WTC11 (cell line): Measurements from ENCODE around the gene EXPH5.

Experiments used
- TF ChIP-seq, protein P1 (sequence below): sonication (generic); formaldehyde crosslinking; IDR thresholded peaks from 2 replicates; pipeline ENCODE4 v1.8.1; 2022; ENCODE audit warnings: mild to moderate bottlenecking, moderate library complexity, missing genetic modification reagents
- TF ChIP-seq, protein P2 (sequence below): fragments of 200-600 bp; IDR thresholded peaks from 2 replicates; pipeline ENCODE4 v1.8.0; 2022; ENCODE audit warnings: antibody characterized with exemption

DNA sequence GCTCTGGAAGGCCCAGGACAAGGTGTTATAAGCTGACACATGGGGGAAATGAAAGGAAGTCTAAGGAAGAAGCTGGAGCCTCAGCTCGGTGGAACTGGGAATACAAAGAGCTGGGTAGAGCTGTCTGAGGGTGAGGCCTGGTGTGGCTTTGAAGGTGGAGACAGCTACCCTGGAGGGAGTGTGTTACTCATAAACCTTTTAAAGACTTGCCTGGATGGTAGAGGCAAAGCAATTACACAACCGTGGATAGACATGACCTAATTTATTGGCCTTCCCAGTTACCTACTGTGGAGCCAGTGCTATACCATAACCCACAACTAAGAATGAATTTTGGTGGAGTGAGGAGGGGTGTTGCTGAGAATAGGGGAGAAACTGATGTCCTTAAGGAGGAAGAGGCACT lies 22.6 kb downstream of the EXPH5 start:
- TF ChIP-seq, protein P1, sequence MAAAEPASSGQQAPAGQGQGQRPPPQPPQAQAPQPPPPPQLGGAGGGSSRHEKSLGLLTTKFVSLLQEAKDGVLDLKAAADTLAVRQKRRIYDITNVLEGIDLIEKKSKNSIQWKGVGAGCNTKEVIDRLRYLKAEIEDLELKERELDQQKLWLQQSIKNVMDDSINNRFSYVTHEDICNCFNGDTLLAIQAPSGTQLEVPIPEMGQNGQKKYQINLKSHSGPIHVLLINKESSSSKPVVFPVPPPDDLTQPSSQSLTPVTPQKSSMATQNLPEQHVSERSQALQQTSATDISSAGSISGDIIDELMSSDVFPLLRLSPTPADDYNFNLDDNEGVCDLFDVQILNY (CRISPR knock-in tag), result no peak
- TF ChIP-seq, protein P2, sequence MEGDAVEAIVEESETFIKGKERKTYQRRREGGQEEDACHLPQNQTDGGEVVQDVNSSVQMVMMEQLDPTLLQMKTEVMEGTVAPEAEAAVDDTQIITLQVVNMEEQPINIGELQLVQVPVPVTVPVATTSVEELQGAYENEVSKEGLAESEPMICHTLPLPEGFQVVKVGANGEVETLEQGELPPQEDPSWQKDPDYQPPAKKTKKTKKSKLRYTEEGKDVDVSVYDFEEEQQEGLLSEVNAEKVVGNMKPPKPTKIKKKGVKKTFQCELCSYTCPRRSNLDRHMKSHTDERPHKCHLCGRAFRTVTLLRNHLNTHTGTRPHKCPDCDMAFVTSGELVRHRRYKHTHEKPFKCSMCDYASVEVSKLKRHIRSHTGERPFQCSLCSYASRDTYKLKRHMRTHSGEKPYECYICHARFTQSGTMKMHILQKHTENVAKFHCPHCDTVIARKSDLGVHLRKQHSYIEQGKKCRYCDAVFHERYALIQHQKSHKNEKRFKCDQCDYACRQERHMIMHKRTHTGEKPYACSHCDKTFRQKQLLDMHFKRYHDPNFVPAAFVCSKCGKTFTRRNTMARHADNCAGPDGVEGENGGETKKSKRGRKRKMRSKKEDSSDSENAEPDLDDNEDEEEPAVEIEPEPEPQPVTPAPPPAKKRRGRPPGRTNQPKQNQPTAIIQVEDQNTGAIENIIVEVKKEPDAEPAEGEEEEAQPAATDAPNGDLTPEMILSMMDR, result no peak
